ENCODE data around the gene GALNT2.
A peak's percentile ranks its signal among the peaks of the same experiment; 100 is the strongest.

The GALNT2 gene

GRCh38 chr1:230171356-230172015, 104.4 kb downstream of the GALNT2 start:
- DNase-seq = no peak

DNA sequence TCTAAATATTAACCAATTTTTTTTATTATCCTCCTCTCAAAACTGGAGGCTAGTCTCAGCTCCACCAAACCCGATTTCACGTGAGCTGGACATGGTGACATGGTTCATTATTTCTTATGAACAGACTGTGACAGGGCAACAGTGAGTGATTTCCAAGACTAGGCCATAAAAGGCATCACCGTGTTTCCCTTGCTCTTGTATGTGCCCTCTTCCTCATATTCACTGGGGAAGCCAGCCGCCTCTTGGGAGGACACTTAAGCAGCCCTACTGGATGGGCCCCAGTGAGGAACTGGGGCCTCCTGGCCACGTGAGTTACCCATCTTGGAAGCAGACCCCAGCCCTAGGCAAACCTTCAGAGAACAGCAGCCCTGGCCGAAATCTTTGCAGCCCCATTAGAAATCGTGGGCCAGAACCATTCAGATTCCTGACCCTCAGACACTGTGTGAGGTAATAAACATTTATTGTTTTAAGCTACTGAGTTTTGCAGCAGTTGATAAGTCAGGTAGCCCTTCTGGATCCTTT, 105.0 kb downstream of the GALNT2 start:
- DNase-seq = no peak

DNA sequence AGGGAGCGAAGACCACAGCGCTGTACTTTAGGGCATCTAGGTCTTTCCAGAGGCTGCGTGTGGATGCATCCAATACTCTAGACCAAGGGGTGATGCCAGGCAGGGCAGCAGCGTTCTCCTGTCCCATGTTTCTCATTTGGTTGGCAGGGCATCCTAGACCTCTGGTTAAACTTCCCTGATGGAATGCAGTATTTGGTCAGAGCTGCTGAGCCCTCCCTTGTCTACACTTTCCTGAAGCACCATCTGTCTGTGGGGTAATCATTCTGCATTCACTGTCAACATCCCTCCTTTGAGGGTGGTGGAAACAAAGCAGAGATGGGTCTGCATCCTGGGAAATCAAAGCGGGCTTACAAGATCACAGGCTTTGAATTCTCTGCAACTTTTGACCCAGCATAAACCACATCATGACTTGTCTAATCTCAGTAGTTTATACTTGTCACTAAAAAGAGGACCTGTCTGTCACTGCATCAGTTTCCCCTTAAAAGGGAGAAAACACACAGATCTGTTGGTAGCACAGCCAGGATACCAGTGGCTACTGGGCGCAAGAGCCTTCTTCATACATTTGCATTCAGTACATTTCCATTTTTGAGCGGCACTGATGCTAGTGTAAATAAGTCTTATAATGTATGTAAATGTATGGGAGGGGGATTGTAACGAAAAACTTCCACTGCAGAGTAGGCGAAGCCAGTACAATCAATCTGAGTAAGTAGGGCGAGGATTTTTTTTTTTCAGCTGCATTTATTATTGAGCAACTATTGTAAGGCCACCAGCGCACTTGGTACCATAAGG, 106.3 kb downstream of the GALNT2 start:
- DNase-seq = no peak

GRCh38 chr1:230174041-230174440, 107.0 kb downstream of the GALNT2 start:
- no peak for DNase-seq

DNA sequence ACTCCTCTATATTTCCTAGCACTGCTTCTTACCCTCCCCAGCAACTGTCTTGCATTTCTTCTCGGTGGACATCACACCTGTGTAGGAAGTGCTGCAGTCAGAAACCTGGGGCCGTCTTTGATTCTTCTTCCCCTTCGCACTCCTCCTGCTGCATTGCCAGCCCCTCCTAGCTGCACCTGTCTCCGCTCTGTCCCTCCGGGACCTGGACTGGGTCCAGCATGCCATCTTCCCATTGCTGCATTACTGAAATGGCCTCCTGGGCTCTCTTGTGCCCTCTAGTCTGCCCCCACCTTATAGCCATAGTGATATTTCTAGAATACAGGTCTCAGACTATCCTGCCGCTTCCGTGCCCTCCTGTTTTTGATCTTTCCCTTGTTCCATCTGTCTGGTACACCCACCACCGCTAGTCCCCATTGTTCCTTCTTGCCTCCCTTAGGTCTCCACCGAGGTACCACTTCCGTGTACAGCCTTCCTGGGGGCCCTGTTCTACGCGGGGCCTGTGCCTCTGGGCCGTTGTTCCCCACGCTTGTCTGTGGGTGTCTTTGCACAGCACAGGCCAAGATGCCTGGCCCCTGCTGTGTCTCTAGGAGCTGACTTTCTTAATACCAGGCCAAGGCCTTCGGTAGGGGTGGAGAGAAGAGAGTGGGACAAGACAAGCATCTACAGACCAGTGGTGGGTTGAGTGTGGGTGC, 107.6 kb downstream of the GALNT2 start:
- no peak for DNase-seq

DNA sequence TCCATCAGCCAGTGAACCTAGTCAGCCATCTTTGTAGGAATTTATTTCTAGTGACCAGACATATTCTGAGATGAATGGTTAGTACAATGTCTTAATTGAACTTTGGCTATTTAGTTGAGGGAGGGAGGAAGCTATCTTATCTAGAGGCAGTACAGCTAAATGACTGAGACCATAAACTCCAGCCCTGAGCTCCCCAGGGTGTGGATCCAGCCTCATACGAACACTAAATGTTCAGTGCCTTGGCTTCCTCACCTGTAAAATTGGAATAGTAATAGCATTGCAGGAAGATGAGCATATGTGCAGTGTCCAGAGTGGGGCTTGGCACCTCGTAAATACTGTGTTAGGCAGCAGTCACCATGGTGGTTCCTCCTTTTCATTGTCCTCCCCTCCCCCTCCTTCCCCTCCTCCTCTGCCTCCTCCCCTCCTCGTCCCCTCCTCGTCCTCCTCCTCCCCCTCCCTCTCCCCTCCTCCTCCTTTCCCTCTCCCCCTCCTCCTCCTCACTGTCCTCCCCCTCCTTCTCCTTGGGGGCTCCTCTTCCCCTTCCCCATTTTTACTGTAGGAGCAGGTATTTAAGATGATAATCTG, 108.2 kb downstream of the GALNT2 start:
- DNase-seq = no peak

- no peak for DNase-seq
These were observed 108.8 kb downstream of the GALNT2 start for GRCh38 chr1:230175839-230176238.

- no peak for DNase-seq
These were observed 109.3 kb downstream of the GALNT2 start for GRCh38 chr1:230176326-230176725.

DNA sequence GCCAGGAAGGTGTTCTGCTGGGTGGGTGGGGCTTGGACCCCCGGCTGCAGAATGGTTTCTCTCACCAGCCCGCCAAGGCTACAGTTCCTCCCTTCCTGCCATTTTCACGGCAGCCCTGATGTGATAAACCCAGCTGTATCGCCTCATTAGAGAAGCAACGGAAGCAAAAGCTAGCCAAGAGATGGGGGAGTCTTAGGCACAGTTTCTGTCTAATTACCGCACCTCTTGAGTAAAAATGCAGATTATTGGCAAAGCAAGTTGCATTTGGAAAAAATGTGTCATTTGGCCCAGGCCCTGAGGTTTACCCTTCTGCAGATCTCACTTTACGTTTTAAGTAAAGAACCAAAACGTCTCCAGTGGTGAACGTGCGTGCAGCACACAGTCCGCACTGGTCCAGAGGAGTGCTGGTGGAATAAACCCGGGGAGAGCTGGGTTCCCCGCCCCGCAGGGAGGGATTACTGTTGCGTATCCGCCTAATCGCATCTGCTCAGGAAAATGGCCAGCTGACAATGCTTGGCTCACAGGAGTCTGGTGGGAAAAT, 109.9 kb downstream of the GALNT2 start:
- no peak for DNase-seq

DNA sequence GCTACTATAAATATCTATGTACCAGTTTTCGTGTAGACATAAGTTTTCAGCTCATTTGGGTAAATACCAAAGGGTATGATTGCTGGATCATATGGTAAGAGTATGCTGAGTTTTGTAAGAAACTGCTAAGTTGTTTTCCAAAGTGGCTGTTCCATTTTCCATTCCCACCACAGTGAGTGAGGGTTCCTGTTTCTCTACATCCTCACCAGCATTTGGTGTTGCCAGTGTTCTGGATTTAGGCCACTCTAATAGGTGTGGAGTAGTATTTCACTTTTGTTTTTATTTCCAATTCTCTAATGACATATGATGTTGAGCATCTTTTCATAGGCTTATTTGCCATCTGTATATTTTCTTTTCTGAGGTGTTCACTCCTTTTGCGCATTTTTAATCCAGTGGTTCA, 112.2 kb downstream of the GALNT2 start:
- DNase-seq = no peak

DNA sequence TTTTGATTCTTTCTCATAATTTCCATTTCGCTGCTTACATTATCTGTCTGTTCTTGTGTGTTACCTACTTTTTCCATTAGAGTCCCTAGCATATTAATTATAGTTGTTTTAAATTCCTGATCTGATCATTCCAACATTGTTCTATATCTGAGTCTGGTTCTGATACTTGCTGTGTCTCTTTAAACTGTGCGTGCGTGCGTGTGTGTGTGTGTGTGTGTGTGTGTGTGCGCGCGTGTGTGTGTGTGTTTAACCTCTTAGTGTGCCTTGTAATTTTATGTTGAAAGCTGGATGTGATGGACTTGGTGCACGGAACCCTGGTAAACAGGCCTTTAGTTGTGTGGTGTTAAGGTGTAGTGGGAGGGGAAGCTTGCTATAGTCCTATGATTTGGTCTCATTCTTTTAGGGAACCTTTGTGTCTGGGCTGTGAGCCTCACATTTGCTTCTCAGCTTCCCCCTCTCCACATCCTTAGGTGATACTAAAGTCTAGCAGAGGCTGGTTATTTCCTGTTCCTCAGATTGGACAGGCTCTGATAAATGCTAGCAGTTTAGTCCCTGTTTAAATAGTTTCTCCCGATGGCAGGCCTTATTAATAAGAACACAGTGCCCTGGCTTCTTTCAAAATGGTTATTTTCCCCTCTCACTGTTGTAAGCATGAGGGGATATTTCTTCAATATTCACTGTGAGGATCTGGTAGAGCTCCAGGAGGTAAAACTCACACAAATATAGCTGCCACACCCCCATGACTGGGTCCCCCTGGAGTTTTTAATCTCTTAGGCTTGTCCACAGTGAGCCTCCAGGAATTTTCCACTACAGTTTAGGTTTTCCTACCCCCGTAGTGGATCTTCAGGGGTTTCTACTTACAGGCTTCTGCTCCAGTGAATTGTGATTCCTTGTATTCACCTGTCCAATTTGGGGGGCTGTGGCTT, 118.3 kb downstream of the GALNT2 start:
- no peak for DNase-seq

DNA sequence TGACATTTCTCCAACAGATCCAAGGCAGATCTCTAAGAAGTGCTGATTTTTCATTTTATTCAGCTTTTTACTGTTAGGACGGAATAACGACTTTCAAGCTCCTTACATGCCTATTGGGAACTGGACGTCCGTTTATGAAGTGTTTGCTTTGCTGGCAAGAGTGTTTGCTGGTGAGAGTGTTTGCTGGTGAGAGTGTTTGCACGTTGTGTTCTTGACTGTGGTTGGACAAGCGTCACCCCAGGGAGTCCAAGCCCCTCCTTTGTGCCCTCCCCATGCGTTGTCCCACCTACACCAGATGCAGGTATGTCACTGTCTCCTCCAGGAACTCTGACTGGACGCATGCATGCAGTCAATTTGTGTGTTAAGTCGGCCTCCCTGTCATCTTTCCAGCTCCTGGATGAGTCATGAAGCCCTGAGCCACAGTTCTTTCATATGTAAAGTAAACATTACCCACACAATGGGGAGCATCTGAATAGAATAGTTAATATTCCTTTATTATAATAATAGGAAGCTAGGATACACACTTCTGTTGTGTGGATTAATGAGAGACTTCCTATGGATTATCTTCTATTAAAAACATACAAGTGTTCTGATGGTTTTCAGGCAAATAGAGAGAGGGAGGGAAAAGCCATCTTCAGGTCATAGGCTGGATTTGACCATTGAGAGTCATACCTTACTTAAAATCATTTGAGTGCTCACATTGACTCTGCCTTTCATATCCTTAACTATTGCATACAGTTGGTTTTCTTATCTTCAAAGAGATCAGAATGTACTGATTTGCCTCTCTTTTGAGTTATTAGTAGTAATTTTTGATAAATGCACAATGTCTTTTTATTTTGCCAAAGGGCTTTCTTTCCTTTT, 119.2 kb downstream of the GALNT2 start:
- DNase-seq = peak in 1 of 2 experiments; percentile 6

DNA sequence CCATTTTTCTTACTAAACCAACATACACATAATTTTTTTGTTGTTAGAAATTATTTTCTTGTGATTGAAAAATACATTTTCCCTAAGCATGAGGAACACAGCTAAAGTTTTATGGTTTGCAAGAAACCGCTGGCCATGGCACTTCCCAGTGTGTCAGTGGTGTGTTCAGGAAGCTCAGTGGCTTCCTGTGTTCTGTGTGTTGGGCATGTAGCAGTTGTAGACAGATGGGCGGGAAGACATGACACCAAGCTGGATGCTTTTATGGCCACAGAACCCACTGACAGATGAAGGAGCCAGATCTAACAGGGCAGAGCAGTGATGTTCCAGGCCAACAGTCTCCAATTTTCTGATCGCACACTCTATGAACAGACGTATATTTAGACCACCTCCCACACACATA, 119.8 kb downstream of the GALNT2 start:
- DNase-seq = no peak

DNA sequence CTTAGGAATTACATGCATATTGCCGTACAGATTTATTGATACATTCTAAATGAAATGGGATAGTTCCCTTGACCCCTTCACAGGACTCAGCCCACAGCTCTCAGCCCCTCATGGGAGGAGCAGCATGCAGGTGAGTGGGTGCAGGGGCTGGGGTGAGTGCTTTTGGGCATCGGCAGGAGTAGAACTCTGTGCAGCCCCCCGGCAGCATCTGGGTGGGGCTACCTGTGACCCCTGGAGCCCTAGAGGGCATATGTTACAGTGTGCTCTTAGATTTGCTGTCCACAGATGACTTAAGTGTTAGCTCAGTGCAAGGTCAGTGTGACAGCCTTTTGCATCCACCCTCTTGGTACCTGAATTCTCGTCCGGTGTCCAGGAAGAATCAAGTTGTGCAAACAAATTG, 120.3 kb downstream of the GALNT2 start:
- DNase-seq = no peak

DNA sequence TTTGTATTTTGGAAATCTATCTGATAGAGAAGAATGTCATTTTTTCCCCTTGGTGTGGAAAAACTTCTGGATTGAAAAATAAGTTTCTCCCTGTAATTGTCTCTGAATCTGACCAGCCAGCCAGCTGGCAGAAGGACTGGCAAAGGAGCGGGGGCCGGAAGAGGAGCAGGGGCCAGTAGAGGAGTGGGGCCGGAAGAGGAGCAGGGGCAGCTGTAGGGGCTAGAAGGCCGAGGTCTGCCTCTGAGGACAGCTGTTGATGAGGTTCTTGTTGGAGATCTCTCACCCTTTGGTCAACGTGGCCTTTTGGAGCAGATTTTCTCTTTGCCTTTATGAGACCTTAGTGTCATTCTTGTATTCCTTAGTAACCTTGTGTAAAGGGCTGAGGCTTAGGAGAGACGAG, 121.8 kb downstream of the GALNT2 start:
- no peak for DNase-seq

DNA sequence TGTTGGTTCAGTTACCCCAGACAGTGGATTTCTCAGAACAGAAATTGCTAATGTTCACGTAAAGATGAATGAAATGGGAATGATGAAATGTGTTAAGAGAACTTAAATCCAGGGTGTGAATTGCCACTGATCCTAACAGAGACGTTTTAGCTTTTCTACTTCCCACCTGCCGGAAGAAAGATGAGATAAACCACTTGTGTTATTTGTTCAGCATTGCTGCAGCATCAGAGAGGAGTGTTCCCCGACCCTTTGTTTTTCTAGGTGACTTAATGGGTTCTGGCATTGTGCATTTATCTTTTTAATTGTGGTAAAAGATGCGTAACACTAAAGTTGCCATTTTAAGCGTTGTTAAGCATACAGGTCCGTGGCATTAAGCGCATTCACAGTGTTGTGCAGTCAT, 122.3 kb downstream of the GALNT2 start:
- no peak for DNase-seq

DNA sequence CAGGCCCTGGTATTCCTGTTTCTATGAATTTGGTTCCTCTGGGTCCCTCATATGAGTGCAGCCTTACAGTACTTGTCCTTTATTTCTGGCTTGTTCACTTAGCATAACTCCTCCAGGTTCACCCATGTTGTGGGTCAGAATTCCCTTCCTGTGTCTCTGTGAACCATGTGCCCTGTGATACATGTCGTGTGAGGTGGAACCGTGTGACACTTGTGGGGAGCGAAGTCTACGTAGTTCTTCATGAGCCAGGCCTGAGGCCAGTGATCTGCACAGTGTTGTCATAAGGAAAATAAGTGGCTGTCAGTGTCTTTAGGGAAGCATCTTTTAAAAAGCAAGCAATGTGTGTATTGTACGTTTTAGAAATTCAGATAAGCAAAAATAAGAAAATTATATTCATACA, 122.8 kb downstream of the GALNT2 start:
- DNase-seq = no peak

- no peak for DNase-seq
These were observed 124.2 kb downstream of the GALNT2 start for GRCh38 chr1:230191079-230191804.

- no peak for DNase-seq
These were observed 124.8 kb downstream of the GALNT2 start for GRCh38 chr1:230191855-230192254.

GRCh38 chr1:230194525-230194924, 127.5 kb downstream of the GALNT2 start:
- no peak for DNase-seq
